ENCODE data around the gene AP3B2. TPM values are rescaled to one million over a fixed set of nuclear protein-coding genes. Genes with fewer than 3 reads are reported as not detected.

AP3B2 gene, protein sequence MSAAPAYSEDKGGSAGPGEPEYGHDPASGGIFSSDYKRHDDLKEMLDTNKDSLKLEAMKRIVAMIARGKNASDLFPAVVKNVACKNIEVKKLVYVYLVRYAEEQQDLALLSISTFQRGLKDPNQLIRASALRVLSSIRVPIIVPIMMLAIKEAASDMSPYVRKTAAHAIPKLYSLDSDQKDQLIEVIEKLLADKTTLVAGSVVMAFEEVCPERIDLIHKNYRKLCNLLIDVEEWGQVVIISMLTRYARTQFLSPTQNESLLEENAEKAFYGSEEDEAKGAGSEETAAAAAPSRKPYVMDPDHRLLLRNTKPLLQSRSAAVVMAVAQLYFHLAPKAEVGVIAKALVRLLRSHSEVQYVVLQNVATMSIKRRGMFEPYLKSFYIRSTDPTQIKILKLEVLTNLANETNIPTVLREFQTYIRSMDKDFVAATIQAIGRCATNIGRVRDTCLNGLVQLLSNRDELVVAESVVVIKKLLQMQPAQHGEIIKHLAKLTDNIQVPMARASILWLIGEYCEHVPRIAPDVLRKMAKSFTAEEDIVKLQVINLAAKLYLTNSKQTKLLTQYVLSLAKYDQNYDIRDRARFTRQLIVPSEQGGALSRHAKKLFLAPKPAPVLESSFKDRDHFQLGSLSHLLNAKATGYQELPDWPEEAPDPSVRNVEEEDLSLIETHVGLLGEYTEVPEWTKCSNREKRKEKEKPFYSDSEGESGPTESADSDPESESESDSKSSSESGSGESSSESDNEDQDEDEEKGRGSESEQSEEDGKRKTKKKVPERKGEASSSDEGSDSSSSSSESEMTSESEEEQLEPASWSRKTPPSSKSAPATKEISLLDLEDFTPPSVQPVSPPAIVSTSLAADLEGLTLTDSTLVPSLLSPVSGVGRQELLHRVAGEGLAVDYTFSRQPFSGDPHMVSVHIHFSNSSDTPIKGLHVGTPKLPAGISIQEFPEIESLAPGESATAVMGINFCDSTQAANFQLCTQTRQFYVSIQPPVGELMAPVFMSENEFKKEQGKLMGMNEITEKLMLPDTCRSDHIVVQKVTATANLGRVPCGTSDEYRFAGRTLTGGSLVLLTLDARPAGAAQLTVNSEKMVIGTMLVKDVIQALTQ
- total RNA-seq: under 0.01 and 0.28 TPM in 2 replicates

DNA sequence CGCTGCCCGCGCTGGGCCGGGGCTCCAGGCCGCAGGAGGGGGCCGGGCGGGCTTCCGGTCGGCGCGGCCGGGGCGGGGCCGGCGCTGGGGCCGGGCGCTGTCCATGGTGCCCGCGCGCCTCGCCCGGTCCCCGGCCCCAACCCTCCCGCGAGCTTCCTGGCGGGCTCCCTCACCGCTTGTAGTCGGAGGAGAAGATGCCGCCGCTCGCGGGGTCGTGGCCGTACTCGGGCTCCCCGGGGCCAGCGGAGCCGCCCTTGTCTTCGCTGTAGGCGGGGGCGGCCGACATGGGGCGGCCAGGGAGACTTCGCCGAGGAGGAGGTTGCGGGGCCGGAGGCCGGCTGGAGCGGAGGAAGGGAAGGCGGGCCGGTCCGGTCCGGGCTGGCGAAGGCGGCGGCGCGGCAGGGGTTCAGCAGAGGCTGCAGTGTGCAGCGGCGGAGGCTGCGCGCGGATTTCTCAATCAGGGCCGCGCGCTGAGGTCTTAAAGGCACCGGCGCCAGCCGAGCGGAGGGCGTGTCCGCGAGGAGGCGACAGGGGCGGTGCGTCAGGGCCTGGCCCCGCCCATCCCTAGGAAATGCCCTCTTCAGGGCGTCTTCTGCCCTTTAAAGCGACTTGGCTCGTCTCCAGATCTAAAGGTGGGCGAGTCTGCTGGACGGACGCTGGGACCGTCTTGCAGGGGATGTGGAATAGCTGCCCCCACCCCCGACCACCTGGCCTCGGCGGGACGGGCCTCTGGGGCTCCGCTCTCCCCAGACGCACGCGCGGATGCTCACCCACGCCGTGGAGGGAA is at the start of gene AP3B2:
TSS of gene AP3B2 (minus strand) at position 455 of the 787 bp plus-strand sequence. CDS start at position 286, 169 bp downstream.

DNA sequence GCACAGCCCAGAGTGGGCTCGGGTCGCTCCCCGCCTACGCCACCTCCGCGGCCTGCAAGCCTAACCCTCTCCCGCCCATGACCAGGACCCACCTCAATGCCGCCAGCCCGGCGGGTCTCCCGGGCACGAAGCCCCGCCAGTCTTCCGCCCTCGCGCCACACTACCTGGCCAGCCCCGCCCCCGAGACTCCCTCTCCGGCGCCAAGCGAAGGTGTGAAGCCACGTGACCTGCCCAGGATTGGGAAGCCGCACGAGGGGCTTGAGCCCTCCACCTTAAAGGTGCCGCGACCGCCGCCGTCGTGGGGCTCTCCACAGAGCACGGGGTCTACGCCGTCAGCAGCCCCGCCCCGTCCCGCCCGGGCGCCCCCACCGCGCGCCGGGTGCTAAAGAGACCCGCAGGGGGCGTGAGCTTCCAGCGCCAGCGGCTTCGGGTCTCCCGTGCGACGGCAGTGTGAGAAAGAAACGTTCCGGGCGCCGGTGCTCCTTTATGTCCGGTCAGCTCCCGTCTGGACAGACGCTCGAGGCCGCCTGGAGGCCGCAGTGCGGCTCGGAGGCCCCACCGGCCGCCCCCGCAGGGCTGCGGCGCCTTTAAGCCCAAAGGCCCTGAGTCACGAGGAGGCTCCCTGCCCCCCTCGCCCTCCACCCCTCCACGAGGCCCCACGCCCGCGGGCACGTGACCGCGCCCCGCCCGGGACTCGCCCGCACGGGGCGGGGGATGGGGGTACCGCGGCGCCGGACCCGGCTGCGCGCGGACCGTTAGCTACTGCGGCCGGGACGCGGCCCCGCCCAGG is 62.4 kb downstream of the AP3B2 start, which contains the start of gene CPEB1:
TSS of gene CPEB1 (minus strand) at position 319 of the 790 bp plus-strand sequence. CDS start 18,904 bp downstream, outside the sequence.

Other genes starting within 250 kb of the AP3B2 start
- gene RPS17, start 169.4 kb downstream of the AP3B2 start, total RNA-seq: 1,478 and 1,566 TPM in 2 replicates
- 5.2 and 13.8 TPM in 2 replicates for gene CPEB1, start 62.5 kb downstream of the AP3B2 start, total RNA-seq
- gene FSD2, start 96.2 kb upstream of the AP3B2 start, total RNA-seq: under 0.01 TPM in 1 of 2 replicates, not detected in the other
- gene WHAMM, start 99.8 kb upstream of the AP3B2 start, total RNA-seq: 4.2 and 5.4 TPM in 2 replicates
- gene HOMER2, start 242.8 kb upstream of the AP3B2 start, total RNA-seq: 2.1 and 44.8 TPM in 2 replicates